GM12873 (cell line): ENCODE data around the gene AIFM3.

Source experiments
- CTCF ChIP-seq: IDR thresholded peaks from 2 replicates; pipeline ENCODE4 v1.5.1; 2012; ENCODE audit warnings: low read depth, mild to moderate bottlenecking, moderate library complexity, low read length, control low read depth; ENCODE audit not compliant: insufficient read depth; ENCODE audit errors: missing control alignments

The AIFM3 gene

GRCh38 chr22:20952544-20953341 is 14.3 kb upstream of the AIFM3 start:
- TF ChIP-seq CTCF = no peak

- TF ChIP-seq CTCF = no peak
Observed at GRCh38 chr22:20953342-20953608, 13.8 kb upstream of the AIFM3 start.

GRCh38 chr22:20953668-20954500 is 13.2 kb upstream of the AIFM3 start:
- TF ChIP-seq CTCF = no peak

- no peak for TF ChIP-seq CTCF
Observed at GRCh38 chr22:20955548-20955947, 11.5 kb upstream of the AIFM3 start.

GRCh38 chr22:20956258-20957101 is 10.6 kb upstream of the AIFM3 start:
- no peak for TF ChIP-seq CTCF

- no peak for TF ChIP-seq CTCF
Observed at GRCh38 chr22:20957102-20957682, 9.9 kb upstream of the AIFM3 start.
